ENCODE measurements around the gene PRKCB.

PRKCB gene

DNA sequence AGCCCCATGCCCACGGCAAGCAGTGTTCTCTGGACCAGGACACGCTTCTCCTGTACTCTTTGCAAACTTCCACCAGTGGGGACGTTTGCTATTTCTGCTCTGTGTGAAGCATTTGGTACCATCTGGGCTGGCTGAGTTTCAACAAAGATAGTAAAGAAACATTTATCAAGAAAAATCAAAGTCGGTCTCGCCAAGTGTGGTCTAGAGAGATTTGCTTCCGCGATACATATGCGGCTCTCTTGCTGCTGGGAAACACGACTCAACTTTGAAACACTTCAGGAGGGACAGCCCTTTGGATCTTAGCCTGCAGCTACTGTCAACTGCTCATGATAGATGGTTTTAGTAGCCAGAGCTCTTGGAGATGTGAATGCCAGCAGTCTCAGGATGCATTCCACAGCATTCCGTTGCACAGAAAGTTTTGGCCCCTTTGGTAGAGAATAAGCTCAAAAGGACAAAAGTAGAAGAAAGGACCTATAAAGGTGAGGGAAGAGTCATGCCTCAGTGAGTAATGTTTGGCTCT, 252.2 kb downstream of the PRKCB start:
- Histone ChIP-seq H3K4me2 (ENCODE audit: low read length) (no peak overlapping the region), H3K9me3 (ENCODE audit: insufficient read depth, low read length) (no peaks in the 10 kb centered on the region), H3K27me3 (ENCODE audit: low read depth, low read length) (peaks cover 36% of the 10 kb centered on the region), H3K36me3 (replicated peaks; ENCODE audit: low read depth, low read length) (no peaks in the 10 kb centered on the region), H2AFZ (ENCODE audit: low read depth, low read length) (no peak overlapping the region), H3K4me1 (ENCODE audit: low read length) (no peaks in the 10 kb centered on the region), H4K20me1 (ENCODE audit: insufficient read depth, low read length) (no peaks in the 10 kb centered on the region), H3K9ac (ENCODE audit: low read length) (no peak overlapping the region), H3K27ac (ENCODE audit: low read length) (no peak overlapping the region), H3K79me2 (ENCODE audit: low read length) (no peaks in the 10 kb centered on the region), H3K4me3 (ENCODE audit: low read length) (no peak overlapping the region)
- TF ChIP-seq EZH2phosphoT487 (IDR thresholded peaks at IDR 0.05; ENCODE audit: low read depth), result no peak
- TF ChIP-seq, protein P1, sequence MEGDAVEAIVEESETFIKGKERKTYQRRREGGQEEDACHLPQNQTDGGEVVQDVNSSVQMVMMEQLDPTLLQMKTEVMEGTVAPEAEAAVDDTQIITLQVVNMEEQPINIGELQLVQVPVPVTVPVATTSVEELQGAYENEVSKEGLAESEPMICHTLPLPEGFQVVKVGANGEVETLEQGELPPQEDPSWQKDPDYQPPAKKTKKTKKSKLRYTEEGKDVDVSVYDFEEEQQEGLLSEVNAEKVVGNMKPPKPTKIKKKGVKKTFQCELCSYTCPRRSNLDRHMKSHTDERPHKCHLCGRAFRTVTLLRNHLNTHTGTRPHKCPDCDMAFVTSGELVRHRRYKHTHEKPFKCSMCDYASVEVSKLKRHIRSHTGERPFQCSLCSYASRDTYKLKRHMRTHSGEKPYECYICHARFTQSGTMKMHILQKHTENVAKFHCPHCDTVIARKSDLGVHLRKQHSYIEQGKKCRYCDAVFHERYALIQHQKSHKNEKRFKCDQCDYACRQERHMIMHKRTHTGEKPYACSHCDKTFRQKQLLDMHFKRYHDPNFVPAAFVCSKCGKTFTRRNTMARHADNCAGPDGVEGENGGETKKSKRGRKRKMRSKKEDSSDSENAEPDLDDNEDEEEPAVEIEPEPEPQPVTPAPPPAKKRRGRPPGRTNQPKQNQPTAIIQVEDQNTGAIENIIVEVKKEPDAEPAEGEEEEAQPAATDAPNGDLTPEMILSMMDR (IDR thresholded peaks at IDR 0.05; ENCODE audit: low read depth, low read length), result no peak

DNA sequence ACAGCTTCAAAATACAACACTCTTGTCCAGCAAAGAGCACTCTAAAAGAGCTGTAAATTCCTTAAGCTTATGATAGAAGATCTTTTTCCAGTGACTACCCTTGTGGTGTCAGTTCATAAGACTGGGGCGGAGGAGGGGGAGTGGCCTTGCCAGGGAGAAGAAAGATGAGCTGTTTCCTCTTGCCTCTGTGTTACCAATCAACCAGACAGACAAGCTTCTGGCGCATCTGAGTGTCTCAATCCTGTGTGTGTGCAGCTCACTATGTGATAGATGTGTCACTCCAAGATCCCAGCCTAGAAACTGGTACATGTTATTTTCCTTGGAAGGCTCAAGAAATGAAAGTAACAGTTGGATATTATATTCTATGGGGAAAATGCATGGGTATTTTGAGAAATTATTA, 253.0 kb downstream of the PRKCB start:
- Histone ChIP-seq H3K9me3 (ENCODE audit: insufficient read depth, low read length) (no peaks in the 10 kb centered on the region), H3K27ac (ENCODE audit: low read length) (no peak overlapping the region), H3K27me3 (ENCODE audit: low read depth, low read length) (peaks cover 28% of the 10 kb centered on the region), H3K36me3 (replicated peaks; ENCODE audit: low read depth, low read length) (no peaks in the 10 kb centered on the region), H3K9ac (ENCODE audit: low read length) (no peak overlapping the region), H3K4me2 (ENCODE audit: low read length) (no peak overlapping the region), H3K79me2 (ENCODE audit: low read length) (no peaks in the 10 kb centered on the region), H3K4me1 (ENCODE audit: low read length) (no peaks in the 10 kb centered on the region), H3K4me3 (ENCODE audit: low read length) (no peak overlapping the region), H4K20me1 (ENCODE audit: insufficient read depth, low read length) (no peaks in the 10 kb centered on the region), H2AFZ (ENCODE audit: low read depth, low read length) (no peak overlapping the region)
- no peak for TF ChIP-seq EZH2phosphoT487 (IDR thresholded peaks at IDR 0.05; ENCODE audit: low read depth)
- TF ChIP-seq, protein P1 (IDR thresholded peaks at IDR 0.05; ENCODE audit: low read depth, low read length), result no peak

DNA sequence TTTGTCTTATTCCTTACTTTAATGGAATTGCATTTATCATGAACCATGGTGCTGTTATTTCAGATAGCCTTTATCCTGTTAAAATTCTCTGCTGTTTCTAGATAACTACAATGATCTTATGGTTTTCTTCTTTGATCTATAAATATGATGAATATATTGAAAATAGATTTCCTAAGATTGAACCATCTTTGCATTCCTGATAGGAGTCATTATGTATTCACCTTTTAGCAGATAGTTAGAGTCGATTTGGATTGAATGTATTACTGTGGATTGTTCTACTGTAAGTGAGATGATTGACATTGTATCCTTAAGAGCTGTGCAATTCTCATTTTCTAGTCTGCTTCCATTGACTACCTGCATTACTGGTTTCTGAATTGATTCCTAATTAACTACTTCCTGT, 255.3 kb downstream of the PRKCB start:
- Histone ChIP-seq H3K36me3 (replicated peaks; ENCODE audit: low read depth, low read length) (no peaks in the 10 kb centered on the region), H3K9ac (ENCODE audit: low read length) (no peak overlapping the region), H4K20me1 (ENCODE audit: insufficient read depth, low read length) (no peaks in the 10 kb centered on the region), H3K4me2 (ENCODE audit: low read length) (no peak overlapping the region), H3K79me2 (ENCODE audit: low read length) (no peaks in the 10 kb centered on the region), H3K4me3 (ENCODE audit: low read length) (no peak overlapping the region), H2AFZ (ENCODE audit: low read depth, low read length) (no peak overlapping the region), H3K27me3 (ENCODE audit: low read depth, low read length) (peaks cover 12% of the 10 kb centered on the region; the same call in 1 of the 2 replicates), H3K9me3 (ENCODE audit: insufficient read depth, low read length) (no peaks in the 10 kb centered on the region), H3K4me1 (ENCODE audit: low read length) (no peaks in the 10 kb centered on the region), H3K27ac (ENCODE audit: low read length) (no peak overlapping the region)
- TF ChIP-seq, protein P1 (IDR thresholded peaks at IDR 0.05; ENCODE audit: low read depth, low read length), result no peak
- no peak for TF ChIP-seq EZH2phosphoT487 (IDR thresholded peaks at IDR 0.05; ENCODE audit: low read depth)

DNA sequence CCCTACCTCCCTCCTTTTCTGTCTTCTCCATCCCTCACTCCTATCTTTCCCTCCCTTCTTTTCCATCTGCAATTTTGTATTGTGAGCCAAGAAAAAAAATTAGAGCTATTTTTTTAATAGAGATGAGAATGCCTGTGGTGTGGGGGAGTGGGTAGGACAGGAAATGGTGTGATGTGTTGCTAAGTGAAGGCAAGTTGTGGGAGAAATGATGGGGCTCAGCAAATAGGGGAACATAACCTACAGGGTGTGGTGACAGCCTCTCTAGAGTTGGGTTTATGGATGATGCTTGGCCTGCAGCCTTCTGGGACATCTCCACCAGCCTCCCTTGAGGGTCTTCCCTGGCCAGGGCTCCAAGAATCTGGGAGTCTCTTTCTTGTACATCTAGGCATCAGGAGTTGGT, 257.3 kb downstream of the PRKCB start:
- no peaks in the 10 kb centered on the region for H3K9me3 ChIP-seq (ENCODE audit: insufficient read depth, low read length)
- no peaks in the 10 kb centered on the region for H3K36me3 ChIP-seq (replicated peaks; ENCODE audit: low read depth, low read length)
- no peaks in the 10 kb centered on the region for H3K79me2 ChIP-seq (ENCODE audit: low read length)
- H3K27ac ChIP-seq (ENCODE audit: low read length), result no peak overlapping the region
- no peak for TF ChIP-seq EZH2phosphoT487 (IDR thresholded peaks at IDR 0.05; ENCODE audit: low read depth)
- TF ChIP-seq, protein P1 (IDR thresholded peaks at IDR 0.05; ENCODE audit: low read depth, low read length), result no peak
- H3K4me2 ChIP-seq (ENCODE audit: low read length), result no peak overlapping the region
- no peak overlapping the region for H3K9ac ChIP-seq (ENCODE audit: low read length)
- H2AFZ ChIP-seq (ENCODE audit: low read depth, low read length), result no peak overlapping the region
- H4K20me1 ChIP-seq (ENCODE audit: insufficient read depth, low read length), result no peaks in the 10 kb centered on the region
- no peaks in the 10 kb centered on the region for H3K4me1 ChIP-seq (ENCODE audit: low read length)
- peaks cover 5% of the 10 kb centered on the region; the same call in 1 of the 2 replicates for H3K27me3 ChIP-seq (ENCODE audit: low read depth, low read length)
- no peak overlapping the region for H3K4me3 ChIP-seq (ENCODE audit: low read length)

Measured in OCI-LY3 (cell line).